ENCODE results near the gene USP17L20. TPM values are rescaled to one million over a fixed set of nuclear protein-coding genes. Genes with fewer than 3 reads are reported as not detected.
"Not testable (repeated sequence)": the region's sequence is repeated elsewhere in the genome, so short reads cannot be mapped to it uniquely, and the experiment has no call there.

USP17L20 gene
- not detected for polyA plus RNA-seq (ENCODE audit: low read depth in 6 of 6)

GRCh38 chr4:9257824-9258223 is at the start of gene USP17L20:
TSS of gene USP17L20 (plus strand) at chr4:9258124. CDS start at chr4:9258124, 0 bp downstream.
- H3K27ac Mint-ChIP-seq, H3K4me3 Mint-ChIP-seq: not testable (repeated sequence)

GRCh38 chr4:9210357-9210756 is 47.6 kb upstream of the USP17L20 start, which contains the start of gene USP17L10:
TSS of gene USP17L10 (plus strand) at chr4:9210657. CDS start at chr4:9210657, 0 bp downstream.
- not testable (repeated sequence) for DNase-seq; H3K27ac Mint-ChIP-seq; H3K36me3 Mint-ChIP-seq; H3K9me3 Mint-ChIP-seq; H3K4me3 Mint-ChIP-seq; ATAC-seq (ENCODE audit: low read depth in 2 of 2); H3K4me1 Mint-ChIP-seq; H3K27me3 Mint-ChIP-seq

More at GRCh38 chr4:9257824-9258223, at the start of gene USP17L20:
- DNase-seq; H3K9me3 Mint-ChIP-seq; ATAC-seq (ENCODE audit: low read depth in 2 of 2); H3K27me3 Mint-ChIP-seq; H3K4me1 Mint-ChIP-seq; H3K36me3 Mint-ChIP-seq: not testable (repeated sequence)

GRCh38 chr4:9214701-9215100 is 43.2 kb upstream of the USP17L20 start:
- not testable (repeated sequence) for H3K4me1 Mint-ChIP-seq; H3K27ac Mint-ChIP-seq; H3K4me3 Mint-ChIP-seq; H3K27me3 Mint-ChIP-seq; DNase-seq; H3K36me3 Mint-ChIP-seq; ATAC-seq (ENCODE audit: low read depth in 2 of 2); H3K9me3 Mint-ChIP-seq

- H3K36me3 Mint-ChIP-seq; H3K9me3 Mint-ChIP-seq; H3K27me3 Mint-ChIP-seq; DNase-seq; ATAC-seq (ENCODE audit: low read depth in 2 of 2); H3K27ac Mint-ChIP-seq; H3K4me3 Mint-ChIP-seq; H3K4me1 Mint-ChIP-seq: not testable (repeated sequence)
Measured at GRCh38 chr4:9215105-9215504, 42.8 kb upstream of the USP17L20 start, which contains the start of gene USP17L11. TSS of gene USP17L11 (plus strand) at chr4:9215405. CDS start at chr4:9215405, 0 bp downstream.

GRCh38 chr4:9219852-9220251 is 38.1 kb upstream of the USP17L20 start, which contains the start of gene USP17L12:
TSS of gene USP17L12 (plus strand) at chr4:9220152. CDS start at chr4:9220152, 0 bp downstream.
- not testable (repeated sequence) for H3K27me3 Mint-ChIP-seq; H3K4me3 Mint-ChIP-seq; ATAC-seq (ENCODE audit: low read depth in 2 of 2); H3K9me3 Mint-ChIP-seq; H3K27ac Mint-ChIP-seq; H3K36me3 Mint-ChIP-seq; H3K4me1 Mint-ChIP-seq; DNase-seq

- H3K4me3 Mint-ChIP-seq; DNase-seq; H3K36me3 Mint-ChIP-seq; H3K9me3 Mint-ChIP-seq; H3K27ac Mint-ChIP-seq; H3K4me1 Mint-ChIP-seq; ATAC-seq (ENCODE audit: low read depth in 2 of 2); H3K27me3 Mint-ChIP-seq: not testable (repeated sequence)
Measured at GRCh38 chr4:9224596-9224995, 33.3 kb upstream of the USP17L20 start, which contains the start of gene USP17L13. TSS of gene USP17L13 (plus strand) at chr4:9224896. CDS start at chr4:9224896, 0 bp downstream.

GRCh38 chr4:9230249-9230648 is 27.7 kb upstream of the USP17L20 start:
- H3K27me3 Mint-ChIP-seq; H3K9me3 Mint-ChIP-seq; H3K4me3 Mint-ChIP-seq; H3K36me3 Mint-ChIP-seq; DNase-seq; H3K4me1 Mint-ChIP-seq; H3K27ac Mint-ChIP-seq; ATAC-seq (ENCODE audit: low read depth in 2 of 2): not testable (repeated sequence)

- not testable (repeated sequence) for H3K4me3 Mint-ChIP-seq; ATAC-seq (ENCODE audit: low read depth in 2 of 2); H3K27ac Mint-ChIP-seq; H3K4me1 Mint-ChIP-seq; H3K27me3 Mint-ChIP-seq; H3K9me3 Mint-ChIP-seq; DNase-seq; H3K36me3 Mint-ChIP-seq
Measured at GRCh38 chr4:9234085-9234484, 23.8 kb upstream of the USP17L20 start, which contains the start of gene USP17L15. TSS of gene USP17L15 (plus strand) at chr4:9234385. CDS start at chr4:9234385, 0 bp downstream.

GRCh38 chr4:9238461-9238860 is 19.5 kb upstream of the USP17L20 start:
- ATAC-seq (ENCODE audit: low read depth in 2 of 2); H3K27me3 Mint-ChIP-seq; H3K4me1 Mint-ChIP-seq; H3K27ac Mint-ChIP-seq; H3K4me3 Mint-ChIP-seq; DNase-seq; H3K9me3 Mint-ChIP-seq; H3K36me3 Mint-ChIP-seq: not testable (repeated sequence)

- ATAC-seq (ENCODE audit: low read depth in 2 of 2); H3K4me3 Mint-ChIP-seq; H3K4me1 Mint-ChIP-seq; H3K9me3 Mint-ChIP-seq; H3K36me3 Mint-ChIP-seq; H3K27me3 Mint-ChIP-seq; DNase-seq; H3K27ac Mint-ChIP-seq: not testable (repeated sequence)
Measured at GRCh38 chr4:9243579-9243978, 14.3 kb upstream of the USP17L20 start, which contains the start of gene USP17L17. TSS of gene USP17L17 (plus strand) at chr4:9243879. CDS start at chr4:9243879, 0 bp downstream.

- H3K36me3 Mint-ChIP-seq; H3K4me1 Mint-ChIP-seq; H3K4me3 Mint-ChIP-seq; H3K9me3 Mint-ChIP-seq; ATAC-seq (ENCODE audit: low read depth in 2 of 2); DNase-seq; H3K27me3 Mint-ChIP-seq; H3K27ac Mint-ChIP-seq: not testable (repeated sequence)
Measured at GRCh38 chr4:9247953-9248680, 9.8 kb upstream of the USP17L20 start, which contains the start of gene USP17L18. TSS of gene USP17L18 (plus strand) at chr4:9248630. CDS start at chr4:9248630, 0 bp downstream.

- H3K9me3 Mint-ChIP-seq; ATAC-seq (ENCODE audit: low read depth in 2 of 2); H3K4me1 Mint-ChIP-seq; H3K4me3 Mint-ChIP-seq; H3K27ac Mint-ChIP-seq; DNase-seq; H3K36me3 Mint-ChIP-seq; H3K27me3 Mint-ChIP-seq: not testable (repeated sequence)
Measured at GRCh38 chr4:9253078-9253477, 4.8 kb upstream of the USP17L20 start, which contains the start of gene USP17L19. TSS of gene USP17L19 (plus strand) at chr4:9253378. CDS start at chr4:9253378, 0 bp downstream.

- not testable (repeated sequence) for H3K4me3 Mint-ChIP-seq; ATAC-seq (ENCODE audit: low read depth in 2 of 2); DNase-seq; H3K27ac Mint-ChIP-seq; H3K36me3 Mint-ChIP-seq; H3K27me3 Mint-ChIP-seq; H3K9me3 Mint-ChIP-seq; H3K4me1 Mint-ChIP-seq
Measured at GRCh38 chr4:9262572-9262971, 4.6 kb downstream of the USP17L20 start, which contains the start of gene USP17L21. TSS of gene USP17L21 (plus strand) at chr4:9262872. CDS start at chr4:9262872, 0 bp downstream.

GRCh38 chr4:9267319-9267718 is 9.4 kb downstream of the USP17L20 start, which contains the start of gene USP17L22:
TSS of gene USP17L22 (plus strand) at chr4:9267619. CDS start at chr4:9267619, 0 bp downstream.
- not testable (repeated sequence) for H3K27ac Mint-ChIP-seq; H3K4me1 Mint-ChIP-seq; H3K36me3 Mint-ChIP-seq; ATAC-seq (ENCODE audit: low read depth in 2 of 2); H3K9me3 Mint-ChIP-seq; DNase-seq; H3K4me3 Mint-ChIP-seq; H3K27me3 Mint-ChIP-seq

Data from naive B cell (primary cell).